Endothelial cell of umbilical vein (primary cell): Measurements from ENCODE around the gene KRT3. TPM values are rescaled to one million over a fixed set of nuclear protein-coding genes. Genes with fewer than 3 reads are reported as not detected.

Experiments used
- BruUV-seq: library from RNA; stranded (reverse); fragments of 400-500 nt; replicated peaks from 2 replicates; lab custom pipeline; 2021; lab: Mats Ljungman, UMichigan
- CTCF ChIA-PET: fragments of 300-600, 350-600 bp; sonication (Branson Sonifier 250); formaldehyde crosslinking; loops from one replicate; lab custom pipeline; 2021; ENCODE audit warnings: antibody characterized with exemption, inconsistent platforms; lab: Charles Lee
- POLR2A ChIA-PET: fragments of 300-600, 350-600 bp; sonication (Branson Sonifier 250); formaldehyde crosslinking; loops from one replicate; lab custom pipeline; 2021; ENCODE audit warnings: antibody characterized with exemption, inconsistent platforms; lab: Charles Lee
- DNase-seq: peaks from one replicate; pipeline ENCODE4 v3.0.0-alpha.2; 2011; ENCODE audit warnings: low read depth, low spot score
- FAIRE-seq: peaks from 2 replicates; lab custom pipeline; 2011; peaks lifted over from hg19 to GRCh38; lab: Jason Lieb, UNC
- H2AFZ ChIP-seq: 2 replicates; pipeline ENCODE4 v1.6.0; 2012; ENCODE audit warnings: low read depth, low read length, control low read depth, inconsistent platforms
- H3K27ac ChIP-seq: 2 replicates; pipeline ENCODE4 v1.5.1; 2011; ENCODE audit warnings: low read depth, mild to moderate bottlenecking, control low read depth, low read length, moderate library complexity; ENCODE audit not compliant: insufficient read depth
- H3K27me3 ChIP-seq, 2 experiments: 2 replicates each; pipeline versions ENCODE4 v1.6.0 to v1.6.1; 2011; ENCODE audit warnings: low read length in 2 of 2, mixed read lengths in 1 of 2; ENCODE audit not compliant: control insufficient read depth in 2 of 2, insufficient read depth in 2 of 2
- H3K36me3 ChIP-seq, 2 experiments: 2 replicates in 1 of 2; 3 replicates in 1 of 2; pipeline ENCODE4 v1.5.1; 2011; ENCODE audit warnings: low read length in 2 of 2, mild to moderate bottlenecking in 1 of 2, moderate library complexity in 1 of 2; ENCODE audit not compliant: control insufficient read depth in 2 of 2, insufficient read depth in 2 of 2; ENCODE audit errors: extremely low read depth in 1 of 2
- H3K4me1 ChIP-seq: 3 replicates; pipeline ENCODE4 v1.5.1; 2011; ENCODE audit warnings: mild to moderate bottlenecking, low read length; ENCODE audit not compliant: control insufficient read depth, insufficient read depth; ENCODE audit errors: extremely low read depth
- H3K4me2 ChIP-seq: 2 replicates; pipeline ENCODE4 v1.6.1; 2011; ENCODE audit warnings: low read length, control low read depth, mixed read lengths; ENCODE audit not compliant: insufficient read depth
- H3K4me3 ChIP-seq, 3 experiments: fragments of 200-600 bp in 1 of 3; sonication (generic), shearing (Covaris generic) in 1 of 3; replicated peaks in 1 of 3; 2 replicates each; pipeline ENCODE4 v1.5.1; 2011 to 2016; ENCODE audit warnings: control low read depth in 3 of 3, low read length in 3 of 3, mild to moderate bottlenecking in 2 of 3, inconsistent platforms in 1 of 3, low read depth in 1 of 3, moderate library complexity in 1 of 3; ENCODE audit not compliant: insufficient read depth in 1 of 3
- H3K79me2 ChIP-seq: 2 replicates; pipeline ENCODE4 v1.6.0; 2012; ENCODE audit warnings: low read length, inconsistent platforms; ENCODE audit not compliant: control insufficient read depth, insufficient read depth
- H3K9ac ChIP-seq: replicated peaks from 2 replicates; pipeline ENCODE3; 2011; ENCODE audit warnings: low read length, control low read depth; ENCODE audit not compliant: insufficient read depth; ENCODE audit errors: extremely low read depth
- H3K9me1 ChIP-seq: replicated peaks from 3 replicates; pipeline ENCODE4 v1.6.0; 2011; ENCODE audit warnings: mild to moderate bottlenecking, low read length; ENCODE audit not compliant: control insufficient read depth, insufficient read depth; ENCODE audit errors: extremely low read depth
- H3K9me3 ChIP-seq: replicated peaks from 2 replicates; pipeline ENCODE4 v1.5.1; 2012; ENCODE audit warnings: low read length, inconsistent platforms; ENCODE audit not compliant: control insufficient read depth, insufficient read depth
- H4K20me1 ChIP-seq: replicated peaks from 2 replicates; pipeline ENCODE3; 2011; ENCODE audit warnings: mild to moderate bottlenecking, low read length; ENCODE audit not compliant: control insufficient read depth, insufficient read depth; ENCODE audit errors: extremely low read depth
- EZH2 ChIP-seq: IDR thresholded peaks from 2 replicates; pipeline ENCODE4 v1.6.1; 2012; ENCODE audit warnings: borderline replicate concordance, low read depth, mild to moderate bottlenecking, moderate library complexity, low read length, inconsistent platforms; ENCODE audit not compliant: severe bottlenecking
- FOS ChIP-seq: IDR thresholded peaks from 2 replicates; pipeline ENCODE4 v1.6.1; 2011; ENCODE audit warnings: mild to moderate bottlenecking, low read length, moderate library complexity, borderline replicate concordance; ENCODE audit not compliant: insufficient read depth
- GATA2 ChIP-seq: IDR thresholded peaks from 2 replicates; pipeline ENCODE4 v1.7.0; 2011; ENCODE audit warnings: low read depth, mild to moderate bottlenecking, moderate library complexity, mixed read lengths, low read length; ENCODE audit not compliant: insufficient read length, insufficient read depth
- JUN ChIP-seq: IDR thresholded peaks from 2 replicates; pipeline ENCODE4 v1.6.1; 2011; ENCODE audit warnings: borderline replicate concordance, low read depth; ENCODE audit not compliant: insufficient read length, insufficient read depth
- MYC ChIP-seq: IDR thresholded peaks from one replicate; pipeline ENCODE4 v1.6.1; 2011; ENCODE audit warnings: mild to moderate bottlenecking, low read depth, low read length
- POLR2A ChIP-seq: IDR thresholded peaks from 2 replicates; pipeline ENCODE4 v1.6.1; 2012; ENCODE audit warnings: low read depth, mild to moderate bottlenecking, control low read depth, low read length
- POLR2AphosphoS5 ChIP-seq: IDR thresholded peaks from 2 replicates; pipeline ENCODE4 v1.6.1; 2012; ENCODE audit warnings: low read depth, mild to moderate bottlenecking, control low read depth, low read length, moderate library complexity; ENCODE audit not compliant: insufficient read depth
- dilution Hi-C: fragments of 300-500 bp; cut with MboI; formaldehyde crosslinking; loops from one replicate; pipeline ENCODE4 v1.15.0; 2019; ENCODE audit warnings: low sequenced_read_pairs; ENCODE audit not compliant: extremely low pct_ligation_motif_present
- intact Hi-C: fragments of 100-400 bp; cut with micrococcal nuclease; formaldehyde crosslinking; loops from one replicate; pipeline ENCODE4 v1.10.0; 2022
- polyA plus RNA-seq, 4 experiments: library from polyadenylated mRNA; depleted of rRNA in 3 of 4; stranded (reverse) in 3 of 4; unstranded in 1 of 4; fragments of >200 nt; gene quantifications; 2 replicates each; pipeline versions ENCODE4 v1.2.1 to v1.2.3, GENCODE V29; 2011 to 2012; ENCODE audit warnings: missing spikeins in 1 of 4
- total RNA-seq: library from RNA; stranded (reverse); gene quantifications from 2 replicates; pipeline ENCODE4 v1.2.3, GENCODE V29; 2021
- TF ChIP-seq, protein P1 (sequence below): IDR thresholded peaks from 2 replicates; pipeline ENCODE4 v1.6.1; 2011; ENCODE audit not compliant: insufficient read depth, insufficient read length
- TF ChIP-seq, protein P2 (sequence below), 2 donors: IDR thresholded peaks; 1 replicate in 1 of 2; 2 replicates in 1 of 2; pipeline ENCODE4 v1.5.1; 2011; ENCODE audit warnings: low read length in 2 of 2, mild to moderate bottlenecking in 2 of 2, moderate library complexity in 2 of 2, control low read depth in 1 of 2, inconsistent platforms in 1 of 2, low read depth in 1 of 2; ENCODE audit not compliant: insufficient read depth in 1 of 2; ENCODE audit errors: extremely low read depth in 1 of 2

The KRT3 gene
- total and polyA plus RNA-seq, 2 donors (not counting 3 experiments of a cell fraction or from before 2014, with no cell fraction given): not detected

DNA sequence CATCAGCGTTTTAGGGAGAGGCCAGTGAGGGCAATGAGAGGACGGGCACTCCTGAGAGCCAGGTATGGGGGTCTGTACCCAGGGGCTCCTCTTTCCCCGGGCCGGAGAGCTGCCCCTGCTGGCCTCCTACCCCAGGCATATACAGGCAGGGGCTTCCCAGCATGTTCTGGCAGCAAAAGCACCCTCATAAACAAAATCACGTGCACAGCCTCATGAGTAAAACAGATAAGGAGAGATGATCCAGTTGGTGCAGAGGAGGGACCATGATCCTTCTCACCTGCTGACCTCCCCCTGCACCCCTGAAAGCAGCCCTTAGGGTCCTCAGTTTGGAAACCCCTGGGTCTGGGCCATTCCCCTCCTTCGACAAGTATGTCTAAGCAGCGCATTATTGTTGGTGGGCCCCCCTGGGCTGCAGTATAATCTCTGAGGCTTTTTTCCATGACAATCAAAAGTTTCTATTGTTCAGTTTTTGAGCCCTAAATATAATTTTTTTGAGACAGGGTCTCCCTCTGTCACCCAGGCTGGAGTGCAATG, 23.0 kb upstream of the KRT3 start:
- H3K9me3 ChIP-seq: no peaks in the 10 kb centered on the region
- no peaks in the 10 kb centered on the region for H4K20me1 ChIP-seq
- H3K36me3 ChIP-seq: no peaks in the 10 kb centered on the region
- CTCF ChIA-PET: no interaction called here
- peaks cover 0 to 1% of the 10 kb centered on the region in 2 experiments for H3K27me3 ChIP-seq
- no peak overlapping the region for H3K27ac ChIP-seq
- H3K9ac ChIP-seq: no peak overlapping the region
- H3K79me2 ChIP-seq: no peaks in the 10 kb centered on the region
- H3K9me1 ChIP-seq: no peaks in the 10 kb centered on the region
- no peaks in the 10 kb centered on the region for H3K4me1 ChIP-seq
- BruUV-seq: no TSS peak
- TF ChIP-seq GATA2 (no peak), FOS (no peak), POLR2AphosphoS5 (no peak), MYC (no peak)
- intact Hi-C loops (no loop called here), dilution Hi-C loops (no loop called here)
- no peak overlapping the region for H2AFZ ChIP-seq
- FAIRE-seq (no peak), DNase-seq (no peak)
- POLR2A ChIA-PET: no interaction called here
- H3K4me3 ChIP-seq: no peak overlapping the region
- no peak overlapping the region for H3K4me2 ChIP-seq

DNA sequence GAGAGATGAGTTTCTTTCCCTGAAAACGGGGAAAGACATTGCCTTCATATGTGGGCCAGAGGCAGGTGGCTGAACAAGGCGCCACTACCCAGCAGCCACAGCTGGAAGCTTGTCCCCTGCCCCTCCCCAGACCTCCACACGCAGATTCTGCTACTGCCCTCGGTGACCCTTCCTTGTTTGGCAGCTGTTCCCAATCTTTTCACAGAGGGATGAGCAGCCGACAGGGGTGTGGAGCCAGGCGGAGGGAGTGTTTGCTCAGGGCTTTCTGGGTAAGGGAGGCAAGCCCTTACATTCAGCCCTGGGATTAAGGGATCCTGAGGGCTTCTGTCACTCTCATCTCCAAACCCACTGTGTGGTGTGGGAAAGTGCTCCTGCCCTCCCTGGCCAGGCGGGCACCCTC, 22.5 kb upstream of the KRT3 start:
- POLR2A ChIA-PET: no interaction called here
- no peak overlapping the region for H3K9ac ChIP-seq
- H3K4me3 ChIP-seq: no peak overlapping the region
- DNase-seq (no peak), FAIRE-seq (no peak)
- H3K79me2 ChIP-seq: no peaks in the 10 kb centered on the region
- TF ChIP-seq, protein P1, sequence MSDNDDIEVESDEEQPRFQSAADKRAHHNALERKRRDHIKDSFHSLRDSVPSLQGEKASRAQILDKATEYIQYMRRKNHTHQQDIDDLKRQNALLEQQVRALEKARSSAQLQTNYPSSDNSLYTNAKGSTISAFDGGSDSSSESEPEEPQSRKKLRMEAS: no peak
- TF ChIP-seq EZH2: no peak
- TF ChIP-seq JUN: no peak
- no peak for TF ChIP-seq GATA2
- TF ChIP-seq MYC: no peak
- TF ChIP-seq POLR2AphosphoS5: no peak
- no peak for TF ChIP-seq POLR2A
- TF ChIP-seq, protein P2, sequence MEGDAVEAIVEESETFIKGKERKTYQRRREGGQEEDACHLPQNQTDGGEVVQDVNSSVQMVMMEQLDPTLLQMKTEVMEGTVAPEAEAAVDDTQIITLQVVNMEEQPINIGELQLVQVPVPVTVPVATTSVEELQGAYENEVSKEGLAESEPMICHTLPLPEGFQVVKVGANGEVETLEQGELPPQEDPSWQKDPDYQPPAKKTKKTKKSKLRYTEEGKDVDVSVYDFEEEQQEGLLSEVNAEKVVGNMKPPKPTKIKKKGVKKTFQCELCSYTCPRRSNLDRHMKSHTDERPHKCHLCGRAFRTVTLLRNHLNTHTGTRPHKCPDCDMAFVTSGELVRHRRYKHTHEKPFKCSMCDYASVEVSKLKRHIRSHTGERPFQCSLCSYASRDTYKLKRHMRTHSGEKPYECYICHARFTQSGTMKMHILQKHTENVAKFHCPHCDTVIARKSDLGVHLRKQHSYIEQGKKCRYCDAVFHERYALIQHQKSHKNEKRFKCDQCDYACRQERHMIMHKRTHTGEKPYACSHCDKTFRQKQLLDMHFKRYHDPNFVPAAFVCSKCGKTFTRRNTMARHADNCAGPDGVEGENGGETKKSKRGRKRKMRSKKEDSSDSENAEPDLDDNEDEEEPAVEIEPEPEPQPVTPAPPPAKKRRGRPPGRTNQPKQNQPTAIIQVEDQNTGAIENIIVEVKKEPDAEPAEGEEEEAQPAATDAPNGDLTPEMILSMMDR (IDR thresholded peaks at IDR 0.05; ENCODE audit: extremely low read depth in 1 of 2, insufficient read depth in 1 of 2, low read depth in 1 of 2, low read length in 2 of 2): no peak
- TF ChIP-seq FOS: no peak
- intact Hi-C loops: no loop called here
- H2AFZ ChIP-seq: no peak overlapping the region
- no peaks in the 10 kb centered on the region for H3K36me3 ChIP-seq
- H3K9me1 ChIP-seq: no peaks in the 10 kb centered on the region
- H3K9me3 ChIP-seq: no peaks in the 10 kb centered on the region
- BruUV-seq: no TSS peak
- H3K27ac ChIP-seq: no peak overlapping the region
- no peaks in the 10 kb centered on the region for H4K20me1 ChIP-seq
- CTCF ChIA-PET: no interaction called here
- dilution Hi-C loops: no loop called here
- no peaks in the 10 kb centered on the region for H3K4me1 ChIP-seq
- peaks cover 0 to 1% of the 10 kb centered on the region in 2 experiments for H3K27me3 ChIP-seq
- H3K4me2 ChIP-seq: no peak overlapping the region
